Type B pancreatic cell (in vitro differentiated cells): ENCODE results near the gene PRELID3B. TPM values are rescaled to one million over a fixed set of nuclear protein-coding genes. Genes with fewer than 3 reads are reported as not detected.
A peak's percentile ranks its signal among the peaks of the same experiment; 100 is the strongest.

Source experiments
- DNase-seq: peaks from one replicate; pipeline ENCODE4 v3.0.0; 2021; ENCODE audit warnings: mixed read lengths; ENCODE audit not compliant: unreplicated experiment; ENCODE audit errors: extremely low spot score
- H3K27ac Mint-ChIP-seq: 2 replicates; pipeline ENCODE4 v1.8.0; 2021; ENCODE audit warnings: mild to moderate bottlenecking, mixed read lengths
- H3K27me3 Mint-ChIP-seq: 2 replicates; pipeline ENCODE4 v1.8.0; 2021; ENCODE audit warnings: mixed read lengths
- H3K36me3 Mint-ChIP-seq: 2 replicates; pipeline ENCODE4 v1.8.0; 2021; ENCODE audit warnings: mixed read lengths
- H3K4me1 Mint-ChIP-seq: one replicate; pipeline ENCODE4 v1.8.0; 2021; ENCODE audit warnings: mixed read lengths; ENCODE audit not compliant: unreplicated experiment
- H3K4me3 Mint-ChIP-seq: 2 replicates; pipeline ENCODE4 v1.8.0; 2021; ENCODE audit warnings: mild to moderate bottlenecking, mixed read lengths
- H3K9me3 Mint-ChIP-seq: 2 replicates; pipeline ENCODE4 v1.8.0; 2021; ENCODE audit warnings: mixed read lengths
- total RNA-seq: library from RNA; stranded (reverse); gene quantifications from 2 replicates; pipeline ENCODE4 v1.2.1, GENCODE V29; 2021; ENCODE audit warnings: low replicate concordance
- TF ChIP-seq, protein P1 (sequence below): fragments of 200-600 bp; sonication (generic); conservative IDR thresholded peaks from 2 replicates; pipeline ENCODE4 v1.5.0; 2021; ENCODE audit warnings: antibody characterized with exemption, mild to moderate bottlenecking

PRELID3B gene
- total RNA-seq, 1 donor from 2014 or later, result 45.9 TPM

DNA sequence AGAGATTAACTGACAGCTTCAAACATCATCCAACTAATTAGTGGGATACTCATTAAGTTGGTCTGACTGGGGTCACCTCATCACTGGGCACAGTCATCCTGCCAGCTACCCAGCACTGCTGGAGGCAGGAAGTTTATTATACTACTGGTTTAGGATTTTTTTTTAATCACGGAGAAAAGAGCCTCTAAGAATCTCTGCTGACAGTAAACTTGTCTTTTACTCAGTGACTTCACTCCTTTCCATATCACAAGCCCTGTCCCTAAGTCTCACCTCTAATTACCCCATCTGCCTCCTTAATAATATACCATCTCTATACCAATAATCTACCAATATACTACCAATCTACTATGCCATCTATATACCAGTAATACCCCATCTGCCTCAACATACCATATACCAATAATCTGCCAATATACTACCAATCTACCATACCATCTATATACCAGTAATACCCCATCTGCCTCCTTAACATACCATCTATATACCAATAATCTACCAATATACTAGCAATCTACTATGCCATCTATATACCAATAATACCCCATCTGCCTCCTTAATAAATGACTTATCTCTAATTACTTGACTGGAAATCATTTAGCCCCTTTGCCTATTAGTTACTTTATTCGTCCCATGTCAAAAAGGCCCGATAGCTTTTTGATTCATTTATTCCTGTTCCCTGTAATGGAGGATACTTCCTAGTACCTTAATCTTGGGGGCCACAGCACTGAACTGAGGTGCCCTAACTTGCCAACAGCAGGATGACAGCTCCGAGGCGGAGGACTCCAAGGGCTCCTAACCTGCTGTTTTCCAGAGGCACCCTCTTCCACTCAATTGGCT lies 15.5 kb downstream of the PRELID3B start:
- Mint-ChIP-seq H3K27me3 (no peaks in the 10 kb centered on the region), H3K4me1 (peaks cover 55% of the 10 kb centered on the region), H3K9me3 (no peaks in the 10 kb centered on the region), H3K27ac (no peak overlapping the region), H3K4me3 (peak overlapping the region; percentile 23), H3K36me3 (peaks cover 51% of the 10 kb centered on the region)
- no peak for DNase-seq
- TF ChIP-seq, protein P1, sequence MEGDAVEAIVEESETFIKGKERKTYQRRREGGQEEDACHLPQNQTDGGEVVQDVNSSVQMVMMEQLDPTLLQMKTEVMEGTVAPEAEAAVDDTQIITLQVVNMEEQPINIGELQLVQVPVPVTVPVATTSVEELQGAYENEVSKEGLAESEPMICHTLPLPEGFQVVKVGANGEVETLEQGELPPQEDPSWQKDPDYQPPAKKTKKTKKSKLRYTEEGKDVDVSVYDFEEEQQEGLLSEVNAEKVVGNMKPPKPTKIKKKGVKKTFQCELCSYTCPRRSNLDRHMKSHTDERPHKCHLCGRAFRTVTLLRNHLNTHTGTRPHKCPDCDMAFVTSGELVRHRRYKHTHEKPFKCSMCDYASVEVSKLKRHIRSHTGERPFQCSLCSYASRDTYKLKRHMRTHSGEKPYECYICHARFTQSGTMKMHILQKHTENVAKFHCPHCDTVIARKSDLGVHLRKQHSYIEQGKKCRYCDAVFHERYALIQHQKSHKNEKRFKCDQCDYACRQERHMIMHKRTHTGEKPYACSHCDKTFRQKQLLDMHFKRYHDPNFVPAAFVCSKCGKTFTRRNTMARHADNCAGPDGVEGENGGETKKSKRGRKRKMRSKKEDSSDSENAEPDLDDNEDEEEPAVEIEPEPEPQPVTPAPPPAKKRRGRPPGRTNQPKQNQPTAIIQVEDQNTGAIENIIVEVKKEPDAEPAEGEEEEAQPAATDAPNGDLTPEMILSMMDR, result no peak

DNA sequence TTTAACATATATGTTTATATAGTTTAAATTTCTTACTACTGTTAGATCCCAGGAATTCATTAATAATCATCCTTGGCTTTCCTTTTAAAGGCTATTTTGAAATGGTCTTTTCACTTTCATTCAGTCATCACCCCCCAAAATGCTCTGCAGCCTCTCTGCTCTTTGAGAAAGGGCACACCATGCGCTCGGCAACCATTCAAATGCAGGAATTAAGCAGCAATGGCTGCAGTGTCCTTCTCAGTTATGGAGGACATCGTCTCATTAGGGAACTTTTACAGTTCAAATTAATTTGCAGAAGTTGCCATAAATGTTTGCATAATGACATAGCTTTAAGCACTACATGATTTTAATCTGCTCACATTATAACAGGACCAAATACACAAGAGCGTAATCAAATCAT lies 17.1 kb downstream of the PRELID3B start:
- no peak for DNase-seq
- Mint-ChIP-seq H3K36me3 (peaks cover 51% of the 10 kb centered on the region), H3K27ac (no peak overlapping the region), H3K4me1 (peaks cover 56% of the 10 kb centered on the region), H3K27me3 (no peaks in the 10 kb centered on the region), H3K4me3 (peak overlapping the region; percentile 6), H3K9me3 (no peaks in the 10 kb centered on the region)
- TF ChIP-seq, protein P1, result no peak

DNA sequence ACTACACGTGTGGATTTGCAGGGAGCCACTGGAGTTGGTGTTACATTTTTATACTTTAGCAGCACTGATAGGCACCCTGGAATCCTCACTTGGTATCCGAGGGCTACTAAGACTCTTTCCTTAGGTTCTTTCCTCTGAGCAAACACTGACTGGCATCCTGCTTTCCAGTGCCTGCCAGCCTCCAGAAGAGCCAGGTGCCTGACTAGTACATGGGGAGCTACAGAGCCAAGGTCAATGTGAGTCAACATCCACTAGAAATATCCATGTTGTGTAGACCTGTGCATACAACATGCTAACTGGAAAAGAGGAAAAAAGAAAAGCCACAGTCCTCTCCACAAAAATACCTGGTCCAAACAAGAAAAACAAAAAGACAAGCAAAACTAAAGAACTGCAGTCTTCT lies 17.5 kb downstream of the PRELID3B start:
- no peak overlapping the region for H3K4me3 Mint-ChIP-seq
- H3K27me3 Mint-ChIP-seq, result no peaks in the 10 kb centered on the region
- TF ChIP-seq, protein P1, result no peak
- H3K9me3 Mint-ChIP-seq, result no peaks in the 10 kb centered on the region
- H3K36me3 Mint-ChIP-seq, result peaks cover 48% of the 10 kb centered on the region
- H3K4me1 Mint-ChIP-seq, result peaks cover 52% of the 10 kb centered on the region
- DNase-seq, result no peak
- H3K27ac Mint-ChIP-seq, result no peak overlapping the region

DNA sequence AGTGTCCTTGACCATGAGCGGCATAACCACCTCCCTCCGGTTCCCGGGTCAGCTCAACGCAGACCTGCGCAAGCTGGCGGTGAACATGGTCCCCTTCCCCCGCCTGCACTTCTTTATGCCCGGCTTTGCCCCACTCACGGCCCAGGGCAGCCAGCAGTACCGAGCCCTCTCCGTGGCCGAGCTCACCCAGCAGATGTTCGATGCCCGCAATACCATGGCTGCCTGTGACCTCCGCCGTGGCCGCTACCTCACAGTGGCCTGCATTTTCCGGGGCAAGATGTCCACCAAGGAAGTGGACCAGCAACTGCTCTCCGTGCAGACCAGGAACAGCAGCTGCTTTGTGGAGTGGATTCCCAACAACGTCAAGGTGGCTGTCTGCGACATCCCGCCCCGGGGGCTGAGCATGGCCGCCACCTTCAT lies 18.5 kb downstream of the PRELID3B start:
- H3K4me1 Mint-ChIP-seq, result peaks cover 50% of the 10 kb centered on the region
- H3K36me3 Mint-ChIP-seq, result peaks cover 43% of the 10 kb centered on the region
- TF ChIP-seq, protein P1, result no peak
- H3K4me3 Mint-ChIP-seq, result no peak overlapping the region
- no peaks in the 10 kb centered on the region for H3K9me3 Mint-ChIP-seq
- no peak overlapping the region for H3K27ac Mint-ChIP-seq
- DNase-seq, result no peak
- H3K27me3 Mint-ChIP-seq, result no peaks in the 10 kb centered on the region

DNA sequence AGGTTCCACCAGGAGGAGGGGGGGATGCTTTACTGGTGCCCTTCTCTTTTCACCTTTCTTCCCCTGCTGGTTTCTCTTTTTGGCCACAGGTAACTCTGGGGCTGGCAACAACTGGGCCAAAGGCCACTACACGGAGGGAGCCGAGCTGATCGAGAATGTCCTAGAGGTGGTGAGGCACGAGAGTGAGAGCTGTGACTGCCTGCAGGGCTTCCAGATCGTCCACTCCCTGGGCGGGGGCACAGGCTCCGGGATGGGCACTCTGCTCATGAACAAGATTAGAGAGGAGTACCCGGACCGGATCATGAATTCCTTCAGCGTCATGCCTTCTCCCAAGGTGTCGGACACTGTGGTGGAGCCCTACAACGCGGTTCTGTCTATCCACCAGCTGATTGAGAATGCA lies 19.0 kb downstream of the PRELID3B start:
- DNase-seq, result no peak
- no peak overlapping the region for H3K4me3 Mint-ChIP-seq
- H3K36me3 Mint-ChIP-seq, result peaks cover 41% of the 10 kb centered on the region
- no peaks in the 10 kb centered on the region for H3K27me3 Mint-ChIP-seq
- peaks cover 47% of the 10 kb centered on the region for H3K4me1 Mint-ChIP-seq
- no peak overlapping the region for H3K27ac Mint-ChIP-seq
- H3K9me3 Mint-ChIP-seq, result no peaks in the 10 kb centered on the region
- TF ChIP-seq, protein P1, result no peak
